Astrocyte (in vitro differentiated cells and primary cell): ENCODE results near the gene KCNC2. TPM values are rescaled to one million over a fixed set of nuclear protein-coding genes. Genes with fewer than 3 reads are reported as not detected.

Experiments used
- DNase-seq: peaks from one replicate; pipeline ENCODE4 v3.0.0-alpha.2; 2010; ENCODE audit warnings: low read depth
- FAIRE-seq: peaks from 2 replicates; lab custom pipeline; 2011; peaks lifted over from hg19 to GRCh38; lab: Jason Lieb, UNC
- H2AFZ ChIP-seq: 2 replicates; pipeline ENCODE4 v1.6.0; 2012; ENCODE audit warnings: low read depth, low read length, inconsistent platforms
- H3K27ac ChIP-seq: 2 replicates; pipeline ENCODE4 v1.5.1; 2011; ENCODE audit warnings: low read depth, low read length, inconsistent platforms
- H3K27me3 ChIP-seq: 2 replicates; pipeline ENCODE4 v1.6.0; 2011; ENCODE audit warnings: low read length, inconsistent platforms; ENCODE audit not compliant: insufficient read depth
- H3K36me3 ChIP-seq: 2 replicates; pipeline ENCODE4 v1.5.1; 2011; ENCODE audit warnings: low read length, inconsistent platforms; ENCODE audit not compliant: insufficient read depth
- H3K4me1 ChIP-seq: 2 replicates; pipeline ENCODE4 v1.5.1; 2011; ENCODE audit warnings: low read length, inconsistent platforms; ENCODE audit not compliant: insufficient read depth
- H3K4me2 ChIP-seq: 2 replicates; pipeline ENCODE4 v1.6.0; 2012; ENCODE audit warnings: low read length, inconsistent platforms
- H3K4me3 ChIP-seq: 2 replicates; pipeline ENCODE4 v1.5.1; 2011; ENCODE audit warnings: low read depth, mild to moderate bottlenecking, low read length, inconsistent platforms; ENCODE audit not compliant: insufficient read depth
- H3K79me2 ChIP-seq: 2 replicates; pipeline ENCODE4 v1.6.0; 2012; ENCODE audit warnings: mild to moderate bottlenecking, low read length, inconsistent platforms; ENCODE audit not compliant: insufficient read depth
- H3K9ac ChIP-seq: 2 replicates; pipeline ENCODE4 v1.6.0; 2012; ENCODE audit warnings: mild to moderate bottlenecking, low read length, inconsistent platforms
- H3K9me3 ChIP-seq: 2 replicates; pipeline ENCODE4 v1.5.1; 2012; ENCODE audit warnings: low read depth, mild to moderate bottlenecking, low read length, inconsistent platforms; ENCODE audit not compliant: insufficient read depth
- H4K20me1 ChIP-seq: 2 replicates; pipeline ENCODE4 v1.6.0; 2012; ENCODE audit warnings: low read length, inconsistent platforms; ENCODE audit not compliant: insufficient read depth
- H3K27ac Mint-ChIP-seq: one replicate; pipeline ENCODE4 v1.8.0; 2021; ENCODE audit warnings: mild to moderate bottlenecking, mixed read lengths; ENCODE audit not compliant: unreplicated experiment
- H3K27me3 Mint-ChIP-seq: one replicate; pipeline ENCODE4 v1.8.0; 2021; ENCODE audit warnings: low read depth, mixed read lengths; ENCODE audit not compliant: unreplicated experiment
- H3K36me3 Mint-ChIP-seq: one replicate; pipeline ENCODE4 v1.8.0; 2021; ENCODE audit warnings: low read depth, mixed read lengths; ENCODE audit not compliant: unreplicated experiment
- H3K4me1 Mint-ChIP-seq: one replicate; pipeline ENCODE4 v1.8.0; 2021; ENCODE audit warnings: low read depth, mixed read lengths; ENCODE audit not compliant: unreplicated experiment
- H3K4me3 Mint-ChIP-seq: one replicate; pipeline ENCODE4 v1.8.0; 2021; ENCODE audit warnings: mild to moderate bottlenecking, moderate library complexity, mixed read lengths; ENCODE audit not compliant: unreplicated experiment
- H3K9me3 Mint-ChIP-seq: one replicate; pipeline ENCODE4 v1.8.0; 2021; ENCODE audit warnings: mild to moderate bottlenecking, mixed read lengths; ENCODE audit not compliant: unreplicated experiment
- CTCF ChIP-seq: IDR thresholded peaks from 2 replicates; pipeline ENCODE4 v1.5.1; 2011; ENCODE audit warnings: low read depth, mild to moderate bottlenecking, inconsistent platforms, low read length, moderate library complexity; ENCODE audit not compliant: insufficient read depth
- EZH2 ChIP-seq: IDR thresholded peaks from 2 replicates; pipeline ENCODE4 v1.6.1; 2012; ENCODE audit warnings: mild to moderate bottlenecking, low read length, inconsistent platforms; ENCODE audit not compliant: insufficient read depth
- total RNA-seq: library from RNA; stranded (reverse); gene quantifications from 2 replicates; pipeline ENCODE4 v1.2.1, GENCODE V29; 2021

The KCNC2 gene
- total RNA-seq, 1 donor from 2014 or later = not detected

- Histone ChIP-seq H3K27ac (no peak overlapping the region), H3K9ac (no peak overlapping the region), H3K4me1 (no peaks in the 10 kb centered on the region), H3K27me3 (peaks cover 35% of the 10 kb centered on the region), H2AFZ (peak overlapping the region; percentile 18), H3K79me2 (no peaks in the 10 kb centered on the region), H3K9me3 (peaks cover 3% of the 10 kb centered on the region), H4K20me1 (no peaks in the 10 kb centered on the region), H3K4me3 (no peak overlapping the region), H3K4me2 (peak overlapping the region; percentile 29), H3K36me3 (no peaks in the 10 kb centered on the region)
- Mint-ChIP-seq H3K9me3 (peaks cover 11% of the 10 kb centered on the region), H3K4me1 (peaks cover 9% of the 10 kb centered on the region), H3K4me3 (no peak overlapping the region), H3K27ac (no peak overlapping the region), H3K27me3 (peaks cover 43% of the 10 kb centered on the region), H3K36me3 (peaks cover 3% of the 10 kb centered on the region)
- FAIRE-seq = no peak
- DNase-seq = no peak
- no peak for TF ChIP-seq CTCF
- peak; percentile 44 for TF ChIP-seq EZH2
Observed at GRCh38 chr12:75207338-75208083, 2.1 kb downstream of the KCNC2 start.

- no peak overlapping the region for H3K27ac ChIP-seq
- Mint-ChIP-seq H3K9me3 (peaks cover 11% of the 10 kb centered on the region), H3K4me3 (no peak overlapping the region), H3K4me1 (peaks cover 2% of the 10 kb centered on the region), H3K27ac (no peak overlapping the region), H3K27me3 (peaks cover 41% of the 10 kb centered on the region), H3K36me3 (peaks cover 3% of the 10 kb centered on the region)
- H3K27me3 ChIP-seq = peaks cover 33% of the 10 kb centered on the region
- no peaks in the 10 kb centered on the region for H3K4me1 ChIP-seq
- no peak for DNase-seq
- H3K36me3 ChIP-seq = no peaks in the 10 kb centered on the region
- TF ChIP-seq EZH2 (no peak), CTCF (no peak)
- no peak for FAIRE-seq
- H3K9me3 ChIP-seq = peaks cover 3% of the 10 kb centered on the region
- H3K4me2 ChIP-seq = no peak overlapping the region
- no peak overlapping the region for H3K9ac ChIP-seq
- no peaks in the 10 kb centered on the region for H4K20me1 ChIP-seq
- H3K4me3 ChIP-seq = no peak overlapping the region
- no peak overlapping the region for H2AFZ ChIP-seq
- H3K79me2 ChIP-seq = no peaks in the 10 kb centered on the region
Observed at GRCh38 chr12:75205558-75205957, 4.1 kb downstream of the KCNC2 start.

- Histone ChIP-seq H3K27ac (no peak overlapping the region), H3K4me1 (no peaks in the 10 kb centered on the region), H3K27me3 (no peaks in the 10 kb centered on the region), H3K4me2 (no peak overlapping the region), H2AFZ (no peak overlapping the region), H3K9ac (no peak overlapping the region), H3K4me3 (no peak overlapping the region), H3K36me3 (no peaks in the 10 kb centered on the region), H4K20me1 (no peaks in the 10 kb centered on the region), H3K79me2 (no peaks in the 10 kb centered on the region), H3K9me3 (no peaks in the 10 kb centered on the region)
- TF ChIP-seq CTCF = no peak
- no peak for TF ChIP-seq EZH2
- Mint-ChIP-seq H3K36me3 (no peaks in the 10 kb centered on the region), H3K27ac (no peak overlapping the region), H3K4me3 (no peak overlapping the region), H3K4me1 (peaks cover 2% of the 10 kb centered on the region), H3K27me3 (no peaks in the 10 kb centered on the region), H3K9me3 (no peaks in the 10 kb centered on the region)
- DNase-seq = no peak
- no peak for FAIRE-seq
Observed at GRCh38 chr12:75196865-75197264, 12.8 kb downstream of the KCNC2 start.
